Measurements from ENCODE around the gene ATP8A2. TPM values are rescaled to one million over a fixed set of nuclear protein-coding genes. Genes with fewer than 3 reads are reported as not detected.

Gene ATP8A2
- polyA plus RNA-seq, 1 donor from 2014 or later: 11.9 TPM

GRCh38 chr13:25501231-25501630 is 129.5 kb downstream of the ATP8A2 start:
- Histone ChIP-seq H3K9me3 (ENCODE audit: low read length) (no peaks in the 10 kb centered on the region), H3K9me2 (ENCODE audit: insufficient read depth, low read length) (no peaks in the 10 kb centered on the region), H2AFZ (ENCODE audit: low read depth, low read length) (no peak overlapping the region), H3K4me2 (ENCODE audit: low read length) (no peak overlapping the region), H3F3A (ENCODE audit: insufficient read depth, low read length, poor library complexity, severe bottlenecking) (no peaks in the 10 kb centered on the region), H3K27ac (ENCODE audit: low read length) (no peak overlapping the region), H4K20me1 (ENCODE audit: insufficient read depth) (no peaks in the 10 kb centered on the region), H3K4me3 (ENCODE audit: low read length) (no peak overlapping the region), H3K79me2 (replicated peaks; ENCODE audit: insufficient read depth, low read length) (no peaks in the 10 kb centered on the region), H3K27me3 (ENCODE audit: insufficient read depth, low read depth, low read length) (no peaks in the 10 kb centered on the region), H3K36me3 (ENCODE audit: insufficient read depth, low read length) (no peaks in the 10 kb centered on the region), H3K9ac (ENCODE audit: low read length) (no peak overlapping the region)
- TF ChIP-seq REST (IDR thresholded peaks at IDR 0.05; ENCODE audit: borderline replicate concordance): no peak
- no peak for TF ChIP-seq POLR2AphosphoS5 (IDR thresholded peaks at IDR 0.05)
- TF ChIP-seq MXI1 (conservative IDR thresholded peaks at IDR 0.05; ENCODE audit: poor library complexity, severe bottlenecking): no peak
- no peak for TF ChIP-seq EP300 (conservative IDR thresholded peaks at IDR 0.05; ENCODE audit: poor library complexity, severe bottlenecking)

DNA sequence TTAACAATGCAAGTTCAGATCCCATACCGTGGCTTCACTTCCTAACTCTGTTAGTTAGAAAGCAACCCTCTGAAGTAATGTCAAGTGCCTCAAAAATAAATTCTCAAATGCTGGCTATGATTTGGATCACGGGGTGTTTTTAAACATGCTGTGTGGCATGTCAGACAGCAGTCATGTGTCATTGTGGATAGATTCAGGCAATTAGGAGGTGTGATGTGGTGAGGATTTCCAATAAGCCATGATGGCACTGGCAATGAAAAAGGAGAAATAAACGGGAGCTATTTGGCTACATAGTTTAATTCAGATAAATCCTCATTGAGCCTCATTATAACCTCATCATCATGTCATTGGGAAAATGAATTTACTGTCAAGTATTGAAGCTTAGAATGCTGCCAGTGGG is 130.3 kb downstream of the ATP8A2 start:
- Histone ChIP-seq H3K9me2 (ENCODE audit: insufficient read depth, low read length) (no peaks in the 10 kb centered on the region), H3K27me3 (ENCODE audit: insufficient read depth, low read depth, low read length) (no peaks in the 10 kb centered on the region), H3F3A (ENCODE audit: insufficient read depth, low read length, poor library complexity, severe bottlenecking) (no peaks in the 10 kb centered on the region), H3K9me3 (ENCODE audit: low read length) (no peaks in the 10 kb centered on the region), H3K79me2 (replicated peaks; ENCODE audit: insufficient read depth, low read length) (no peaks in the 10 kb centered on the region), H3K9ac (ENCODE audit: low read length) (no peak overlapping the region), H2AFZ (ENCODE audit: low read depth, low read length) (no peak overlapping the region), H3K36me3 (ENCODE audit: insufficient read depth, low read length) (no peaks in the 10 kb centered on the region), H3K4me2 (ENCODE audit: low read length) (no peak overlapping the region), H3K4me3 (ENCODE audit: low read length) (no peak overlapping the region), H4K20me1 (ENCODE audit: insufficient read depth) (no peaks in the 10 kb centered on the region), H3K27ac (ENCODE audit: low read length) (no peak overlapping the region)
- TF ChIP-seq REST (IDR thresholded peaks at IDR 0.05; ENCODE audit: borderline replicate concordance) (no peak), POLR2AphosphoS5 (IDR thresholded peaks at IDR 0.05) (no peak), SMC3 (conservative IDR thresholded peaks at IDR 0.05; ENCODE audit: poor library complexity) (no peak), RAD21 (conservative IDR thresholded peaks at IDR 0.05) (no peak), TAF1 (IDR thresholded peaks at IDR 0.05; ENCODE audit: low read depth) (no peak)
- TF ChIP-seq, protein P1, sequence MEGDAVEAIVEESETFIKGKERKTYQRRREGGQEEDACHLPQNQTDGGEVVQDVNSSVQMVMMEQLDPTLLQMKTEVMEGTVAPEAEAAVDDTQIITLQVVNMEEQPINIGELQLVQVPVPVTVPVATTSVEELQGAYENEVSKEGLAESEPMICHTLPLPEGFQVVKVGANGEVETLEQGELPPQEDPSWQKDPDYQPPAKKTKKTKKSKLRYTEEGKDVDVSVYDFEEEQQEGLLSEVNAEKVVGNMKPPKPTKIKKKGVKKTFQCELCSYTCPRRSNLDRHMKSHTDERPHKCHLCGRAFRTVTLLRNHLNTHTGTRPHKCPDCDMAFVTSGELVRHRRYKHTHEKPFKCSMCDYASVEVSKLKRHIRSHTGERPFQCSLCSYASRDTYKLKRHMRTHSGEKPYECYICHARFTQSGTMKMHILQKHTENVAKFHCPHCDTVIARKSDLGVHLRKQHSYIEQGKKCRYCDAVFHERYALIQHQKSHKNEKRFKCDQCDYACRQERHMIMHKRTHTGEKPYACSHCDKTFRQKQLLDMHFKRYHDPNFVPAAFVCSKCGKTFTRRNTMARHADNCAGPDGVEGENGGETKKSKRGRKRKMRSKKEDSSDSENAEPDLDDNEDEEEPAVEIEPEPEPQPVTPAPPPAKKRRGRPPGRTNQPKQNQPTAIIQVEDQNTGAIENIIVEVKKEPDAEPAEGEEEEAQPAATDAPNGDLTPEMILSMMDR (IDR thresholded peaks at IDR 0.05; ENCODE audit: poor library complexity, severe bottlenecking): no peak
